NK-92 (cell line): Measurements from ENCODE around the gene UBR2.
"Not testable (repeated sequence)": the region's sequence is repeated elsewhere in the genome, so short reads cannot be mapped to it uniquely, and the experiment has no call there.

Experiments used
- DNase-seq: peaks from one replicate; lab custom pipeline; 2025; ENCODE audit not compliant: unreplicated experiment; lab: John Stamatoyannopoulos, UW

Gene UBR2

DNA sequence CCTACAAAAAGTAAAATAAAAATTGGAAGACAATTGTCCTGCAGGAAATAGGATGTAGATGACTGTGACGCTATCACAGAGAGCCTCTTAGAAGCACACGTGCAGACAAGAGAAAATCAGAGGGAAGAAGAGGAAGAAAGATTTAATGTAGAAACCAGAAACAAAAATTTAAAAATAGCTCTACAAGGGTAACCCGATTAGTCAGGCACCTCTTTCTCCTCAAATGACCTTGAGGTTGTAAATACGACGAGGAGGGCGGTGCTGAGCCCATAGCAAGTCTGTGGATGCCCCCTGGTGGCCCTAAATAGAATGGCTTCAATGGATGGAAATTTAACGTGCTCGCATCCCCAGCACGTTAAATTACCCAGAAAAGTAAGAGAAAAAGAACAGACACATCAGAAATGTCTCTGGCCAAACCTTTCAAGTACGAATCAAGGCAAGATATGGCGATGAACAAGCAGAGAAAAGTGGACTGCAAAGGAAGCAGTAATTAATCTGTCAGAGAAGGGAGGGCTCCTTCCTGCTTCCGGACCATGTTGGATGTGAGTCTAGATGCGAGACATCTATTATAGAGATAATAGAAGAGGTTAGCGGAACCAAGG lies 162.8 kb downstream of the UBR2 start:
- no peak for DNase-seq

- no peak for DNase-seq
These were observed 163.3 kb downstream of the UBR2 start for GRCh38 chr6:42727087-42727611.

- DNase-seq: no peak
These were observed 163.8 kb downstream of the UBR2 start for GRCh38 chr6:42727627-42728026.

DNA sequence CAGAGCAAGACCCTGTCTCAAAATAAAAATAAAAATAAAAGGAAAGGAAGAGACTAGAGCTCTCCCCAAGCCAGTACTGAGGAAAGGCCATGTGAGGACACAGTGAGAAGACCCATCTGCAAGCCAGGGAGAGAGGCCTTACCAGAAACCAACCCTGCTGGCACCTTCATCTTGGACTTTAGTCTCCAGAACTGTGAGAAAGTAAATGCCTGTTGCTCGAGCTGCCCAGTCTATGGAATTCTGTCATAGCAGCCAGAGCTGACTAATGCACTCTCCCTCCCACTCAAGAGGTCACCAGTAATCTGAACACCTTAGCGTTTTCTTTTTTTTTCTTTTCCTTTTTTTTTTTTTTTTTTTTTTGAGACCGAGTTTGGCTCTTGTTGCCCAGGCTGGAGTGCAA lies 165.9 kb downstream of the UBR2 start:
- no peak for DNase-seq

DNA sequence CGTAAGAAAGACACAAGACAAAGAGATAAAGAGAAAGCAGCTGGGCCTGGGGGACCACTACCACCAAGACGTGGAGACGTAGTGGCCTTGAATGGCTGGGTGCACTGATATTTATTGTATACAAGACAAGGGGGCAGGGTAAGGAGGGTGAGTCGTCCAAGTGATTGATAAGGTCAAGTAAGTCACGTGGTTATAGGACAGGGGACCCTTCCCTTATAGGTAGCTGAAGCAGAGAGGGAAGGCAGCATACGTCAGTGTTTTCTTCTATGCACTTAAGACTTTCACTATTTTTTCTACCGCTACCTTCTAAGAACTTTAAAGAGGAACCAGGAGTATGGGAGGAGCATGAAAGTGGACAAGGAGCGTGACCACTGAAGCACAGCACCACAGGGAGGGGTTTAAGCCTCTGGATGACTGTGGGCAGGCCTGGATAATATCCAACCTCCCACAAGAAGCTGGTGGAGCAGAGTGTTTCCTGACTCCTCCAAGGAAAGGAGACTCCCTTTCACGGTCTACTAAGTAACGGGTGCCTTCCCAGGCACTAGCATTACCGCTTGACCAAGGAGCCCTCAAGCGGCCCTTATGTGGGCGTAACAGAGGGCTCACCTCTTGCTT lies 170.1 kb downstream of the UBR2 start:
- DNase-seq: not testable (repeated sequence)

DNA sequence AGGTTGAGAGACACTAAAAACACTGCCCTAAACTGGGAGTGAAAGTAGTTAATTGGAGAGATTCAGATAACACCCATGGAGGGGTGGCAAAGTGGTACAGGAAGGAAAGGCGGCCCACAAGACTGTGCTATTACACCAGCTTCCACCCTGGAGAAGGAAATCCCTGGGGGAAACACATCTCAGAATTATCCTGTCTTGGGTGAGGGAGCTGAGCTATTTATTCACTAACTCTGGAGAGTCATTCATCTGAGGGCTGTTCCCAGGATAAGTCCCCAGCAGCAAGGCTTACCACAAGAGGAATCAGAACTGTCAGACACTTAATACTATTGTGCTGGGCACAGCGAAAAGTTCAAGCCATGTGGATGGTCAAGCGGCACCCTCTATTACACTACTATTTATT lies 172.1 kb downstream of the UBR2 start:
- no peak for DNase-seq

DNA sequence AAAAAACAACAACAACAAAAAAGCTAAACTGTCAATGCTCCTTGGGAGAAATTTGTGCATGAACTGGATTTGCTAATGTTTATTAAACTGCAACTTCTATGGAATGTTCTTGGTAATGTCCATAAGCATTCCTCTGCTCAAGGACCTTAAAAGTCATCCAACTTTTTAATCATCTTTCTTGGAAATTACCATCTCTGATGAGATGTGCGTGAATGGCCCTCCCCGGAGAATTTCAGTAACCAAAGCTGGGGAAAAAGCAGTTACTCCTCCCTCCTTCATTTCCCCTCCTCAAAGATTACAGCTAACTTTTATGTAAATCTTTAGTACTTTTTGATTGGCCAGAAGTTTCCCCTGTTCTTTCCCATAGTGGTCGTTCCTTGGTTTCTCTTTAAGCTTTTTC lies 176.9 kb downstream of the UBR2 start:
- DNase-seq: no peak

DNA sequence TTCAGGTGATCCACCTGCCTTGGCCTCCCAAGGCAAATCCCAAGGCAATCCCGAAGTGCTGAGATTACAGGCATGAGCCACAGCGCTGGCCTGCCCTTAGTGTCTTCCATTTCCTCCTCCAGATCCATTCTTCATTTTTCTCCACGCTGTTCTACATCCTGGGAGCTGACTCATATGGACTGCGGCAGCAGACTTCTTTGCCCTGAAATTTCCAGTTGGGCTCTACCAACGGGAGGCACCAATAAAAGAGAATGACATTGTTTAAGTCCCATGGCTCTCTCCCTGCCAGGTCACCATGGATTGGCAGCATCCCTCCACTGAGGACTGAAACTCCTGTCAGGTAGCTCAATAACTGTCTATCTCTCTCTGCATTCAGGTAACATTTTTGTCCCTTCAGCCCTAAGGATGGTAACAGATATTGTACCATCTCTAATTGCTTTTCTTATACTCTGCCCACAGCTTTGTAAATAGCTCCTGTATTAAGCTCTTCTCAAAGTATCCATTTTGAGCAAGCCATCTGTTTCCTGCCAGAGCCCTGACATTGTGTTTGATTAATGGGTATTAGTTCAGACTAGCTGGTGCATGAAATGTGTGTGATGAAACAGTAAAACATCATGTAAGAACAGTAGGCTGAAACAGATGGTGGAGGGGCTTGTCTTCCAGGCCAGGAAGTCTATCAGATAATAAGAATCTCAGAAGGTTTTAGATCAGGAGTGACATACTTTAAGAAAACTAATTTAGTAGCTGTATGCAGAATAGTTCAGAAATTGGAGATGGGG lies 178.5 kb downstream of the UBR2 start:
- DNase-seq: no peak
